KMS-11 (cell line): Measurements from ENCODE around the gene SNTG2.

Experiments used
- H2AFZ ChIP-seq: fragments of 200-600 bp; sonication (generic); 2 replicates; pipeline ENCODE4 v1.6.1; 2016; ENCODE audit warnings: antibody characterized with exemption, mixed run types, low read depth
- H3K27ac ChIP-seq: fragments of 200-600 bp; sonication (generic); 2 replicates; pipeline ENCODE4 v1.6.1; 2016; ENCODE audit warnings: mild to moderate bottlenecking, mixed run types
- H3K27me3 ChIP-seq: fragments of 200-600 bp; sonication (generic); 2 replicates; pipeline ENCODE4 v1.6.1; 2017; ENCODE audit warnings: mild to moderate bottlenecking, low read depth, mixed run types, moderate library complexity; ENCODE audit not compliant: insufficient read depth
- H3K36me3 ChIP-seq: fragments of 200-600 bp; sonication (generic); 2 replicates; pipeline ENCODE4 v1.6.1; 2017; ENCODE audit warnings: mild to moderate bottlenecking, mixed run types; ENCODE audit not compliant: insufficient read depth
- H3K4me1 ChIP-seq: fragments of 200-600 bp; sonication (generic); 2 replicates; pipeline ENCODE4 v1.6.1; 2016; ENCODE audit warnings: mild to moderate bottlenecking, low read depth, mixed run types; ENCODE audit not compliant: poor library complexity, severe bottlenecking
- H3K4me2 ChIP-seq: fragments of 200-600 bp; sonication (generic); 2 replicates; pipeline ENCODE4 v1.7.0; 2016; ENCODE audit warnings: mild to moderate bottlenecking, mixed run types
- H3K4me3 ChIP-seq: fragments of 200-600 bp; sonication (generic); IDR thresholded peaks from 2 replicates; pipeline ENCODE4 v1.6.1; 2017; ENCODE audit warnings: low read depth, low read length, mixed read lengths; ENCODE audit not compliant: insufficient read depth
- H3K79me2 ChIP-seq: fragments of 200-600 bp; sonication (generic); 2 replicates; pipeline ENCODE4 v1.6.1; 2016; ENCODE audit warnings: low read depth, mixed run types; ENCODE audit not compliant: insufficient read depth
- H3K9ac ChIP-seq: fragments of 200-600 bp; sonication (generic); 2 replicates; pipeline ENCODE4 v1.6.1; 2016; ENCODE audit warnings: mild to moderate bottlenecking, mixed run types
- H4K20me1 ChIP-seq: fragments of 200-600 bp; sonication (generic); 2 replicates; pipeline ENCODE4 v1.6.1; 2016; ENCODE audit warnings: mild to moderate bottlenecking, mixed run types; ENCODE audit not compliant: insufficient read depth
- TF ChIP-seq, protein P1 (sequence below): fragments of 200-600 bp; sonication (generic); conservative IDR thresholded peaks from 2 replicates; pipeline ENCODE4 v1.6.1; 2017; ENCODE audit warnings: low read depth, mild to moderate bottlenecking, antibody characterized with exemption, low read length, moderate library complexity, mixed read lengths

The SNTG2 gene

DNA sequence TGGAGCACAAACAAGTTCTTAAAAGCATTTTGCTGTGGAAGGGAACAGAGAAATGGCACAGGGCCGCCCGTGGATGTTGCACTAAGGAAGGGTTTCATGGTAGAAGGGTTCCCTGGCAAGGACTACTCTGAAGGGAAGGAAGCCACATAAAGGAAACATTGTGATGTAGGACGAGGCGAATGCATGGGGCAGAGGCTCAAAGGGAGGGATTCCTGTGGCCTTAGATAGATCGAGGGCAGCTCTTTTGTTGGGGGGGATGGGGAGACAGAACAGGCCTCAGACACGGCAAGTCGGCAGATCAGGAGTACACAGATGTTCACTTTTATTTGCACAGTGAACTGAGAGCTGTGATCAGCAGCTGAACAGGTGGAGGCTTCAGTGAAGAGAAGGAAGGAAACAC is 205.4 kb downstream of the SNTG2 start:
- H3K4me1 ChIP-seq, result no peaks in the 10 kb centered on the region
- TF ChIP-seq, protein P1, sequence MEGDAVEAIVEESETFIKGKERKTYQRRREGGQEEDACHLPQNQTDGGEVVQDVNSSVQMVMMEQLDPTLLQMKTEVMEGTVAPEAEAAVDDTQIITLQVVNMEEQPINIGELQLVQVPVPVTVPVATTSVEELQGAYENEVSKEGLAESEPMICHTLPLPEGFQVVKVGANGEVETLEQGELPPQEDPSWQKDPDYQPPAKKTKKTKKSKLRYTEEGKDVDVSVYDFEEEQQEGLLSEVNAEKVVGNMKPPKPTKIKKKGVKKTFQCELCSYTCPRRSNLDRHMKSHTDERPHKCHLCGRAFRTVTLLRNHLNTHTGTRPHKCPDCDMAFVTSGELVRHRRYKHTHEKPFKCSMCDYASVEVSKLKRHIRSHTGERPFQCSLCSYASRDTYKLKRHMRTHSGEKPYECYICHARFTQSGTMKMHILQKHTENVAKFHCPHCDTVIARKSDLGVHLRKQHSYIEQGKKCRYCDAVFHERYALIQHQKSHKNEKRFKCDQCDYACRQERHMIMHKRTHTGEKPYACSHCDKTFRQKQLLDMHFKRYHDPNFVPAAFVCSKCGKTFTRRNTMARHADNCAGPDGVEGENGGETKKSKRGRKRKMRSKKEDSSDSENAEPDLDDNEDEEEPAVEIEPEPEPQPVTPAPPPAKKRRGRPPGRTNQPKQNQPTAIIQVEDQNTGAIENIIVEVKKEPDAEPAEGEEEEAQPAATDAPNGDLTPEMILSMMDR, result no peak
- no peaks in the 10 kb centered on the region for H3K27me3 ChIP-seq
- no peaks in the 10 kb centered on the region for H3K79me2 ChIP-seq
- H3K9ac ChIP-seq, result no peak overlapping the region
- no peaks in the 10 kb centered on the region for H3K36me3 ChIP-seq
- H2AFZ ChIP-seq, result no peak overlapping the region
- H4K20me1 ChIP-seq, result no peaks in the 10 kb centered on the region
- no peak overlapping the region for H3K4me2 ChIP-seq
- no peak overlapping the region for H3K4me3 ChIP-seq
- no peak overlapping the region for H3K27ac ChIP-seq

DNA sequence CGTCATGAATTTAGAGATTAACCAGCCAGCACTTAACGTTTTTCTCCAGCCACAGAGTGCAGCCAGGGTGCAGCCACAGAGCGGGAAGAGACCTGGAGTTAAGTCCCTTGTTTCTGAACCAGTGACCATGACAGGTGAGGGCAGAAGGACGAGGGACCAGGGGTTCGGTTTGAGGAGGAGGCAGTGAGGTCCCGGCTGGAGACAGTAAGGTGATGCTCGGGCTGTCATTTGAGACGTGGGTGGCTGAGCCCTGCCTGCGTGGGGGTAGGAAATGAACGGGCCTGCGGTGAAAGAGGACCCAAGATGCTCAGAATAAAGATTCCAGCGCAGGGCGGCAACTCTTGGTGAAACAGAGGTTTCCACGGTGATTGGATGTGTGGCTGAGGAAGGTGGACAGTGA is 205.9 kb downstream of the SNTG2 start:
- Histone ChIP-seq H3K36me3 (no peaks in the 10 kb centered on the region), H3K4me1 (no peaks in the 10 kb centered on the region), H3K4me2 (no peak overlapping the region), H3K27me3 (no peaks in the 10 kb centered on the region), H3K27ac (no peak overlapping the region), H3K9ac (no peak overlapping the region), H3K79me2 (no peaks in the 10 kb centered on the region), H3K4me3 (no peak overlapping the region), H4K20me1 (no peaks in the 10 kb centered on the region), H2AFZ (no peak overlapping the region)
- TF ChIP-seq, protein P1, result no peak

DNA sequence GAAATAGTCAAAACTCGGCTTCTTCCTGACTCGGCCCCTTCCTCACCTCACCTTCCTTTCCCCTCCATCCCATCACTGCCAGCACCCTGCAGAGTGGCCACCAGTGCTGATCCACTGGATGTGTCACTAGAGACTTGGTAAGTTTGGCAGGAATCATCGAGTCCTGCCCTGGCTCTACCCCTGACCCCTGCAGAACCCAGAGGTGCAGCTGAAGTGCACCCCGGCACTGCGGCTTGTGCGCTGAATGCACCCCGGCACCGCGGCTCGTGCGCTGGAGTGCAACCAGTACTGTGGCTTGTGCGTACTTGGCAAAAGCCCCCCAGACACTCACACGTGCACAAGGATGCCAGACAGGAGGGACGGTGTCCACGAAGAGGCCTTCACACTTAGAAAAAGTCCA is 206.5 kb downstream of the SNTG2 start:
- no peak overlapping the region for H3K9ac ChIP-seq
- no peaks in the 10 kb centered on the region for H3K36me3 ChIP-seq
- H3K79me2 ChIP-seq, result no peaks in the 10 kb centered on the region
- TF ChIP-seq, protein P1, result no peak
- no peaks in the 10 kb centered on the region for H4K20me1 ChIP-seq
- H3K4me3 ChIP-seq, result no peak overlapping the region
- H3K4me2 ChIP-seq, result no peak overlapping the region
- H3K27ac ChIP-seq, result no peak overlapping the region
- H3K27me3 ChIP-seq, result no peaks in the 10 kb centered on the region
- H2AFZ ChIP-seq, result no peak overlapping the region
- H3K4me1 ChIP-seq, result no peaks in the 10 kb centered on the region

DNA sequence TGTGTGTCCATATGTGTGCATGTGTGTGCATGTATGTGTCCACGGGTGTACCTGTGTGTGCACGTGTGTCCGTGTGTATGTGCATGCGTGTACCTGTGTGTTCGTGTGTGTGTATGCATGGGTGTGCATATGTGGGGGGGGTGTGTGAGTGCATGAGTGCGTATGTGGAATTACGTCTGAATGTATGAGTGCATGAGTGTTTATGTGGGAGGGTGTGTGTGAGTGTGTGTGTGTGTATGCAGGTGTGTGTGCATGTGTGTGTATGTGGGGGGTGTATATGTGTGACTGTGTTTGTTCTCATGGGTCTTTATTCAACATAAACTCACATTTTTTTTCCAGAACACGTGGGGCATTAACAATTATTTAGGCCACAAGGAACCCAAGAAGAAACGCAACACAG is 208.4 kb downstream of the SNTG2 start:
- Histone ChIP-seq H4K20me1 (no peaks in the 10 kb centered on the region), H2AFZ (no peak overlapping the region), H3K79me2 (no peaks in the 10 kb centered on the region), H3K27ac (no peak overlapping the region), H3K4me1 (no peaks in the 10 kb centered on the region), H3K4me3 (no peak overlapping the region), H3K9ac (no peak overlapping the region), H3K27me3 (no peaks in the 10 kb centered on the region), H3K36me3 (no peaks in the 10 kb centered on the region), H3K4me2 (no peak overlapping the region)
- TF ChIP-seq, protein P1, result no peak

DNA sequence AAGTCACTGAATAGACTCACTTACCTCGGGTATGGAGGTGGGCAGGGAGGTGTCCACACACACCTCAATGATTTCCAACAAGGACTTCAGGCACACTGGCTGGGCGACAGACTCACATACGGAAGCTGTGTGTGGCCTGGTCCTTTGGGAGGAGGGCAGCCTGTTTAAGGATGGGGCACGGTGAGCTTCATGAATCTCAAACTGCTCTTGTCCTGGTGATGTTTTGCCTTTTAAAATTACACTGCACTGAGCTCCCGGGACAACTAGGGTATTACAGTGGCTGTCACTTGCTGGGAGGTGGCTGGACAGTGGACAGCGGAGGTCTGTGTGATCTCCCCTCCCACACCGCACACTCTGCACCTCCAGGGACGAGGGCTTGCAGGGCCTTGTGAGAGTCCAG is 211.6 kb downstream of the SNTG2 start:
- Histone ChIP-seq H3K9ac (no peak overlapping the region), H3K4me1 (no peaks in the 10 kb centered on the region), H3K36me3 (no peaks in the 10 kb centered on the region), H3K4me2 (no peak overlapping the region), H3K27ac (no peak overlapping the region), H2AFZ (no peak overlapping the region), H4K20me1 (no peaks in the 10 kb centered on the region), H3K79me2 (no peaks in the 10 kb centered on the region), H3K4me3 (no peak overlapping the region), H3K27me3 (no peaks in the 10 kb centered on the region)
- TF ChIP-seq, protein P1, result no peak
